Prostate gland (tissue), 2 donors: ENCODE results near the gene SUV39H2. TPM values are rescaled to one million over a fixed set of nuclear protein-coding genes. Genes with fewer than 3 reads are reported as not detected.
A peak's percentile ranks its signal among the peaks of the same experiment; 100 is the strongest.

Experiments
- DNase-seq: peaks from one replicate; pipeline ENCODE4 v3.0.0-alpha.2; 2019; ENCODE audit warnings: low spot score
- H3K27ac ChIP-seq, 2 donors: fragments of 200-600 bp; sonication (generic); 2 replicates each; pipeline ENCODE4 v1.5.1; 2017 to 2019
- H3K27me3 ChIP-seq: fragments of 200-600 bp; sonication (generic); replicated peaks from 2 replicates; pipeline ENCODE4 v1.5.1; 2019; ENCODE audit not compliant: insufficient read depth
- H3K36me3 ChIP-seq, 2 donors: fragments of 200-600 bp; sonication (generic); 1 replicate in 1 of 2; 2 replicates in 1 of 2; pipeline versions ENCODE4 v1.5.1 to v1.8.1; 2017 to 2019
- H3K4me1 ChIP-seq: fragments of 200-600 bp; sonication (generic); replicated peaks from 2 replicates; pipeline ENCODE4 v1.5.1; 2019
- H3K4me3 ChIP-seq, 2 donors: fragments of 200-600 bp; sonication (generic); 2 replicates each; pipeline ENCODE4 v1.5.1; 2017 to 2019
- H3K9me3 ChIP-seq: fragments of 200-600 bp; sonication (generic); 2 replicates; pipeline ENCODE4 v1.5.1; 2017
- CTCF ChIP-seq, 4 experiments: fragments of 200-600 bp in 2 of 4; fragments of 450-650 bp in 2 of 4; sonication (generic) in 2 of 4; IDR thresholded peaks; 1 replicate in 3 of 4; 2 replicates in 1 of 4; pipeline ENCODE4 v1.5.1; 2016 to 2019; ENCODE audit warnings: antibody characterized with exemption in 4 of 4, mild to moderate bottlenecking in 2 of 4, moderate library complexity in 2 of 4
- POLR2A ChIP-seq: fragments of 450-650 bp; IDR thresholded peaks from one replicate; pipeline ENCODE4 v1.6.1; 2016; ENCODE audit warnings: antibody characterized with exemption, mild to moderate bottlenecking
- POLR2AphosphoS5 ChIP-seq: sonication (generic); formaldehyde crosslinking; IDR thresholded peaks from one replicate; pipeline ENCODE4 v1.6.1; 2017; ENCODE audit warnings: antibody characterized with exemption
- WGBS: methylation state at CpG from one replicate; pipeline ENCODE4 v1.1.5; 2018; 5-methylcytosine and 5-hydroxymethylcytosine counted together
- intact Hi-C: fragments of 100-400 bp; cut with DNase I; formaldehyde crosslinking; loops from one replicate; pipeline ENCODE4 v1.14.2; 2022
- total RNA-seq, 2 donors: library from RNA; depleted of rRNA; stranded (reverse); fragments of >200 nt; gene quantifications; one replicate each; pipeline ENCODE4 v1.1.0, GENCODE V29; 2016

The SUV39H2 gene
- total RNA-seq, 2 donors from 2014 or later, result 13.2 to 15.3 TPM

- H3K9me3 ChIP-seq, result no peaks in the 10 kb centered on the region
- no peak overlapping the region for H3K27ac ChIP-seq
- 92% methylated on average over 5 of the region's 5 CpGs for WGBS
- H3K36me3 ChIP-seq, result no peaks in the 10 kb centered on the region
- H3K4me3 ChIP-seq, result no peak overlapping the region
- H3K4me1 ChIP-seq, result no peaks in the 10 kb centered on the region
- TF ChIP-seq CTCF (IDR thresholded peaks at IDR 0.05) (no peak), POLR2A (no peak), POLR2AphosphoS5 (no peak)
- no peaks in the 10 kb centered on the region for H3K27me3 ChIP-seq
- DNase-seq, result no peak
- intact Hi-C loops, result no loop called here
Observed at GRCh38 chr10:14949291-14949690, 70.6 kb downstream of the SUV39H2 start.

- WGBS, result 20% methylated on average over 10 of the region's 10 CpGs
- Histone ChIP-seq H3K9me3 (no peaks in the 10 kb centered on the region), H3K27ac (peak overlapping the region; percentile 80 to 85), H3K27me3 (no peaks in the 10 kb centered on the region), H3K4me3 (peak overlapping the region; percentile 69 to 72), H3K4me1 (no peaks in the 10 kb centered on the region), H3K36me3 (no peaks in the 10 kb centered on the region)
- TF ChIP-seq CTCF (IDR thresholded peaks at IDR 0.05), result no peak
- TF ChIP-seq POLR2A, result no peak
- no peak for TF ChIP-seq POLR2AphosphoS5
- intact Hi-C loops, result loop anchor here (5.0 kb wide), 1 partner anchor 214 kb away; the partner anchor contains the start of gene NMT2
- DNase-seq, result no peak
Observed at GRCh38 chr10:14952851-14953423, 74.3 kb downstream of the SUV39H2 start.

GRCh38 chr10:14953424-14954000, 74.8 kb downstream of the SUV39H2 start:
- Histone ChIP-seq H3K4me1 (no peaks in the 10 kb centered on the region), H3K27ac (peak overlapping the region; percentile 80 to 85), H3K4me3 (peak overlapping the region; percentile 69 to 72), H3K36me3 (no peaks in the 10 kb centered on the region), H3K27me3 (no peaks in the 10 kb centered on the region), H3K9me3 (no peaks in the 10 kb centered on the region)
- WGBS, result under 1% methylated on average over 32 of the region's 32 CpGs
- TF ChIP-seq POLR2AphosphoS5, result no peak
- peak in 1 of 4 experiments; percentile 4 for TF ChIP-seq CTCF (IDR thresholded peaks at IDR 0.05)
- TF ChIP-seq POLR2A, result no peak
- intact Hi-C loops, result loop anchor here (5.0 kb wide), 1 partner anchor 214 kb away; the partner anchor contains the start of gene NMT2
- DNase-seq, result peak; percentile 11

Other genes with a start within 250 kb of the SUV39H2 start
- 10 to 100 TPM; 32.9 to 63.9 TPM for gene FAM107B, start 104.0 kb upstream of the SUV39H2 start, total RNA-seq
- 10 to 100 TPM; 15.8 to 18.4 TPM for gene CDNF, start 40.8 kb upstream of the SUV39H2 start, total RNA-seq
- 10 to 100 TPM in 1 of 2 donors, 1 to 10 TPM in 1; 6.7 to 11.5 TPM for gene HSPA14, start 40.6 kb upstream of the SUV39H2 start, total RNA-seq
- 10 to 100 TPM in 1 of 2 donors, 1 to 10 TPM in 1; 9.5 to 13.3 TPM for gene MSANTD7, start 40.6 kb upstream of the SUV39H2 start, total RNA-seq
- gene DCLRE1C, start 75.2 kb downstream of the SUV39H2 start, total RNA-seq, result 10 to 100 TPM; 11.5 to 20.8 TPM
- gene MEIG1, start 80.5 kb downstream of the SUV39H2 start, total RNA-seq, result 1 to 10 TPM in 1 of 2 donors, not detected in 1; 1.7 TPM
- gene OLAH, start 165.1 kb downstream of the SUV39H2 start, total RNA-seq, result 1 to 10 TPM in 1 of 2 donors, not detected in 1; 5.3 TPM
- gene ACBD7, start 209.9 kb downstream of the SUV39H2 start, total RNA-seq, result 1 to 10 TPM in 1 of 2 donors, under 1 TPM in 1; 0.91 to 3.5 TPM
- 10 to 100 TPM; 17.5 to 20.9 TPM for gene RPP38, start 218.5 kb downstream of the SUV39H2 start, total RNA-seq